ENCODE results near the gene PDE10A.

The PDE10A gene

GRCh38 chr6:165605901-165606739, 56.9 kb downstream of the PDE10A start:
- no peak for TF ChIP-seq GATA3 (IDR thresholded peaks at IDR 0.05; ENCODE audit: low read depth, low read length)
- TF ChIP-seq GATA2 (IDR thresholded peaks at IDR 0.05; ENCODE audit: low read depth, low read length), result no peak

GRCh38 chr6:165605182-165605875, 57.7 kb downstream of the PDE10A start:
- no peak for TF ChIP-seq GATA3 (IDR thresholded peaks at IDR 0.05; ENCODE audit: low read depth, low read length)

GRCh38 chr6:165602291-165602690, 60.8 kb downstream of the PDE10A start:
- no peak for TF ChIP-seq GATA3 (IDR thresholded peaks at IDR 0.05; ENCODE audit: low read depth, low read length)
- no peak for TF ChIP-seq GATA2 (IDR thresholded peaks at IDR 0.05; ENCODE audit: low read depth, low read length)

- TF ChIP-seq GATA3 (IDR thresholded peaks at IDR 0.05; ENCODE audit: low read depth, low read length) (no peak), GATA2 (IDR thresholded peaks at IDR 0.05; ENCODE audit: low read depth, low read length) (no peak)
Observed at GRCh38 chr6:165600606-165601005, 62.4 kb downstream of the PDE10A start.

GRCh38 chr6:165599596-165600487, 63.2 kb downstream of the PDE10A start:
- TF ChIP-seq GATA3 (IDR thresholded peaks at IDR 0.05; ENCODE audit: low read depth, low read length), result no peak
- TF ChIP-seq GATA2 (IDR thresholded peaks at IDR 0.05; ENCODE audit: low read depth, low read length), result no peak

GRCh38 chr6:165599121-165599520, 63.9 kb downstream of the PDE10A start:
- TF ChIP-seq GATA2 (IDR thresholded peaks at IDR 0.05; ENCODE audit: low read depth, low read length) (no peak), GATA3 (IDR thresholded peaks at IDR 0.05; ENCODE audit: low read depth, low read length) (no peak)

- no peak for TF ChIP-seq GATA3 (IDR thresholded peaks at IDR 0.05; ENCODE audit: low read depth, low read length)
- TF ChIP-seq GATA2 (IDR thresholded peaks at IDR 0.05; ENCODE audit: low read depth, low read length), result no peak
Observed at GRCh38 chr6:165597821-165598220, 65.2 kb downstream of the PDE10A start.

- no peak for TF ChIP-seq GATA2 (IDR thresholded peaks at IDR 0.05; ENCODE audit: low read depth, low read length)
- TF ChIP-seq GATA3 (IDR thresholded peaks at IDR 0.05; ENCODE audit: low read depth, low read length), result no peak
Observed at GRCh38 chr6:165594584-165595333, 68.3 kb downstream of the PDE10A start.

GRCh38 chr6:165588515-165588914, 74.5 kb downstream of the PDE10A start:
- TF ChIP-seq GATA2 (IDR thresholded peaks at IDR 0.05; ENCODE audit: low read depth, low read length) (no peak), GATA3 (IDR thresholded peaks at IDR 0.05; ENCODE audit: low read depth, low read length) (no peak)

GRCh38 chr6:165587206-165587605, 75.8 kb downstream of the PDE10A start:
- no peak for TF ChIP-seq GATA3 (IDR thresholded peaks at IDR 0.05; ENCODE audit: low read depth, low read length)
- no peak for TF ChIP-seq GATA2 (IDR thresholded peaks at IDR 0.05; ENCODE audit: low read depth, low read length)

GRCh38 chr6:165586706-165587105, 76.3 kb downstream of the PDE10A start:
- no peak for TF ChIP-seq GATA2 (IDR thresholded peaks at IDR 0.05; ENCODE audit: low read depth, low read length)
- no peak for TF ChIP-seq GATA3 (IDR thresholded peaks at IDR 0.05; ENCODE audit: low read depth, low read length)

- TF ChIP-seq GATA2 (IDR thresholded peaks at IDR 0.05; ENCODE audit: low read depth, low read length) (no peak), GATA3 (IDR thresholded peaks at IDR 0.05; ENCODE audit: low read depth, low read length) (no peak)
Observed at GRCh38 chr6:165585060-165585459, 78.0 kb downstream of the PDE10A start.

- TF ChIP-seq GATA3 (IDR thresholded peaks at IDR 0.05; ENCODE audit: low read depth, low read length), result no peak
- TF ChIP-seq GATA2 (IDR thresholded peaks at IDR 0.05; ENCODE audit: low read depth, low read length), result no peak
Observed at GRCh38 chr6:165584541-165584940, 78.5 kb downstream of the PDE10A start.

Data from SH-SY5Y (cell line).